T-helper 1 cell treated with Interleukin-12 subunit alpha and Interleukin-12 subunit beta and Interleukin-4 antibody, amounts not matched to agents 30 μg/mL and 1 μg/mL, for 36 hours (primary cell): ENCODE measurements around the gene PARP8.

Source experiments
- H3K27ac Mint-ChIP-seq: one replicate; pipeline ENCODE4 v1.8.0; 2021; ENCODE audit warnings: mild to moderate bottlenecking, mixed read lengths
- H3K27me3 Mint-ChIP-seq: one replicate; pipeline ENCODE4 v1.8.0; 2021; ENCODE audit warnings: low read depth, mixed read lengths
- H3K36me3 Mint-ChIP-seq: one replicate; pipeline ENCODE4 v1.8.0; 2021; ENCODE audit warnings: low read depth, mixed read lengths
- H3K4me1 Mint-ChIP-seq: one replicate; pipeline ENCODE4 v1.8.0; 2021; ENCODE audit warnings: low read depth, mixed read lengths
- H3K4me3 Mint-ChIP-seq: one replicate; pipeline ENCODE4 v1.8.0; 2021; ENCODE audit warnings: mild to moderate bottlenecking, moderate library complexity, mixed read lengths
- H3K9me3 Mint-ChIP-seq: one replicate; pipeline ENCODE4 v1.8.0; 2021; ENCODE audit warnings: mixed read lengths

Gene PARP8

GRCh38 chr5:50726475-50727148 lies 60.2 kb downstream of the PARP8 start:
- H3K4me3 Mint-ChIP-seq: no peak overlapping the region
- H3K9me3 Mint-ChIP-seq: peaks cover 3% of the 10 kb centered on the region
- no peaks in the 10 kb centered on the region for H3K27me3 Mint-ChIP-seq
- H3K4me1 Mint-ChIP-seq: peaks cover 26% of the 10 kb centered on the region
- H3K36me3 Mint-ChIP-seq: peaks cover 10% of the 10 kb centered on the region
- H3K27ac Mint-ChIP-seq: no peak overlapping the region

GRCh38 chr5:50727149-50727496 lies 60.7 kb downstream of the PARP8 start:
- Mint-ChIP-seq H3K4me1 (peaks cover 26% of the 10 kb centered on the region), H3K27me3 (no peaks in the 10 kb centered on the region), H3K27ac (no peak overlapping the region), H3K4me3 (no peak overlapping the region), H3K9me3 (peaks cover 3% of the 10 kb centered on the region), H3K36me3 (peaks cover 10% of the 10 kb centered on the region)

- Mint-ChIP-seq H3K36me3 (peaks cover 10% of the 10 kb centered on the region), H3K4me3 (no peak overlapping the region), H3K27me3 (no peaks in the 10 kb centered on the region), H3K27ac (no peak overlapping the region), H3K9me3 (peaks cover 3% of the 10 kb centered on the region), H3K4me1 (peaks cover 22% of the 10 kb centered on the region)
Observed at GRCh38 chr5:50727845-50728244, 61.4 kb downstream of the PARP8 start.

GRCh38 chr5:50730336-50730735 lies 63.9 kb downstream of the PARP8 start:
- Mint-ChIP-seq H3K36me3 (peaks cover 12% of the 10 kb centered on the region), H3K27ac (no peak overlapping the region), H3K4me3 (no peak overlapping the region), H3K27me3 (no peaks in the 10 kb centered on the region), H3K4me1 (peaks cover 25% of the 10 kb centered on the region), H3K9me3 (peaks cover 3% of the 10 kb centered on the region)

GRCh38 chr5:50730841-50731240 lies 64.4 kb downstream of the PARP8 start:
- H3K27me3 Mint-ChIP-seq: no peaks in the 10 kb centered on the region
- peaks cover 13% of the 10 kb centered on the region for H3K36me3 Mint-ChIP-seq
- no peak overlapping the region for H3K27ac Mint-ChIP-seq
- peaks cover 3% of the 10 kb centered on the region for H3K9me3 Mint-ChIP-seq
- no peak overlapping the region for H3K4me3 Mint-ChIP-seq
- peaks cover 28% of the 10 kb centered on the region for H3K4me1 Mint-ChIP-seq

- peaks cover 13% of the 10 kb centered on the region for H3K36me3 Mint-ChIP-seq
- H3K27me3 Mint-ChIP-seq: no peaks in the 10 kb centered on the region
- peaks cover 3% of the 10 kb centered on the region for H3K9me3 Mint-ChIP-seq
- no peak overlapping the region for H3K27ac Mint-ChIP-seq
- H3K4me3 Mint-ChIP-seq: no peak overlapping the region
- H3K4me1 Mint-ChIP-seq: peaks cover 12% of the 10 kb centered on the region
Observed at GRCh38 chr5:50733741-50734140, 67.3 kb downstream of the PARP8 start.

GRCh38 chr5:50738864-50739263 lies 72.4 kb downstream of the PARP8 start:
- peaks cover 19% of the 10 kb centered on the region for H3K36me3 Mint-ChIP-seq
- H3K9me3 Mint-ChIP-seq: no peaks in the 10 kb centered on the region
- H3K27ac Mint-ChIP-seq: no peak overlapping the region
- peaks cover 26% of the 10 kb centered on the region for H3K4me1 Mint-ChIP-seq
- no peak overlapping the region for H3K4me3 Mint-ChIP-seq
- no peaks in the 10 kb centered on the region for H3K27me3 Mint-ChIP-seq

GRCh38 chr5:50740832-50741231 lies 74.4 kb downstream of the PARP8 start:
- Mint-ChIP-seq H3K4me1 (peaks cover 34% of the 10 kb centered on the region), H3K4me3 (no peak overlapping the region), H3K27ac (no peak overlapping the region), H3K9me3 (no peaks in the 10 kb centered on the region), H3K27me3 (no peaks in the 10 kb centered on the region), H3K36me3 (peaks cover 14% of the 10 kb centered on the region)

- Mint-ChIP-seq H3K4me3 (peak overlapping the region; percentile 76), H3K27me3 (no peaks in the 10 kb centered on the region), H3K36me3 (peaks cover 22% of the 10 kb centered on the region), H3K9me3 (no peaks in the 10 kb centered on the region), H3K4me1 (peaks cover 53% of the 10 kb centered on the region), H3K27ac (peak overlapping the region; percentile 68)
Observed at GRCh38 chr5:50744776-50745175, 78.3 kb downstream of the PARP8 start.

- Mint-ChIP-seq H3K9me3 (no peaks in the 10 kb centered on the region), H3K27ac (no peak overlapping the region), H3K4me3 (peak overlapping the region; percentile 76), H3K27me3 (no peaks in the 10 kb centered on the region), H3K4me1 (peaks cover 57% of the 10 kb centered on the region), H3K36me3 (peaks cover 18% of the 10 kb centered on the region)
Observed at GRCh38 chr5:50745221-50745910, 78.9 kb downstream of the PARP8 start.

- peaks cover 43% of the 10 kb centered on the region for H3K4me1 Mint-ChIP-seq
- no peaks in the 10 kb centered on the region for H3K9me3 Mint-ChIP-seq
- no peaks in the 10 kb centered on the region for H3K27me3 Mint-ChIP-seq
- H3K36me3 Mint-ChIP-seq: peaks cover 14% of the 10 kb centered on the region
- H3K27ac Mint-ChIP-seq: no peak overlapping the region
- H3K4me3 Mint-ChIP-seq: no peak overlapping the region
Observed at GRCh38 chr5:50749181-50749580, 82.7 kb downstream of the PARP8 start.

GRCh38 chr5:50749873-50750272 lies 83.4 kb downstream of the PARP8 start:
- Mint-ChIP-seq H3K27me3 (no peaks in the 10 kb centered on the region), H3K36me3 (peaks cover 17% of the 10 kb centered on the region), H3K4me3 (no peak overlapping the region), H3K27ac (no peak overlapping the region), H3K9me3 (no peaks in the 10 kb centered on the region), H3K4me1 (peaks cover 36% of the 10 kb centered on the region)

- Mint-ChIP-seq H3K4me1 (peaks cover 29% of the 10 kb centered on the region), H3K27me3 (no peaks in the 10 kb centered on the region), H3K27ac (peak overlapping the region; percentile 42), H3K4me3 (no peak overlapping the region), H3K36me3 (peaks cover 25% of the 10 kb centered on the region), H3K9me3 (peaks cover 4% of the 10 kb centered on the region)
Observed at GRCh38 chr5:50751064-50751657, 84.7 kb downstream of the PARP8 start.

- Mint-ChIP-seq H3K27ac (no peak overlapping the region), H3K27me3 (no peaks in the 10 kb centered on the region), H3K9me3 (peaks cover 4% of the 10 kb centered on the region), H3K4me1 (peaks cover 22% of the 10 kb centered on the region), H3K36me3 (peaks cover 30% of the 10 kb centered on the region), H3K4me3 (no peak overlapping the region)
Observed at GRCh38 chr5:50752800-50753199, 86.4 kb downstream of the PARP8 start.
